Prostate gland (tissue), 2 donors: ENCODE measurements around the gene FAM204A.

Experiments used
- POLR2A ChIP-seq: fragments of 450-650 bp; IDR thresholded peaks from one replicate; pipeline ENCODE4 v1.6.1; 2016; ENCODE audit warnings: antibody characterized with exemption, mild to moderate bottlenecking
- POLR2AphosphoS5 ChIP-seq: sonication (generic); formaldehyde crosslinking; IDR thresholded peaks from one replicate; pipeline ENCODE4 v1.6.1; 2017; ENCODE audit warnings: antibody characterized with exemption
- TF ChIP-seq, protein P1 (sequence below), 4 experiments: fragments of 200-600 bp in 2 of 4; fragments of 450-650 bp in 2 of 4; sonication (generic) in 2 of 4; IDR thresholded peaks; 1 replicate in 3 of 4; 2 replicates in 1 of 4; pipeline ENCODE4 v1.5.1; 2016 to 2019; ENCODE audit warnings: antibody characterized with exemption in 4 of 4, mild to moderate bottlenecking in 2 of 4, moderate library complexity in 2 of 4

DNA sequence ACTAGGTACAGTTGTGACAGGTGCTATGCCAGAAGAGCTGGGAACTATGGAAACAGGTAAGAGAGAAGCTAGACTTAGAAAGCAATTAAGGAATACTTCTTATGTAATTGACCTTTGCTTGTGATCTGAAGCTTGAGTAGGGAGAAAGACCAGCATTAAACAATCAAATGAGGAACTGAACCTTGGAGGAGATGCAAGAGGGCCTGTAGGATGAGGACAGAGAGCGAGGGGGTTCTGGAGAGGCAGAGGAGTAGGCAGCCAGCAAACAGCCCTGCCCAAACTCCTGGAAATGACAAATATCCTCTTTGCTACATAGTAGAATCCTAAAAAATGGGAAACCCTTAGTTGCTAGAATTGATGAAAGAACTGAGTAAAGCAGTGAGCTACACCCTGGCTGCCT lies 41.6 kb upstream of the FAM204A start:
- no peak for TF ChIP-seq POLR2AphosphoS5
- TF ChIP-seq POLR2A: no peak
- TF ChIP-seq, protein P1, sequence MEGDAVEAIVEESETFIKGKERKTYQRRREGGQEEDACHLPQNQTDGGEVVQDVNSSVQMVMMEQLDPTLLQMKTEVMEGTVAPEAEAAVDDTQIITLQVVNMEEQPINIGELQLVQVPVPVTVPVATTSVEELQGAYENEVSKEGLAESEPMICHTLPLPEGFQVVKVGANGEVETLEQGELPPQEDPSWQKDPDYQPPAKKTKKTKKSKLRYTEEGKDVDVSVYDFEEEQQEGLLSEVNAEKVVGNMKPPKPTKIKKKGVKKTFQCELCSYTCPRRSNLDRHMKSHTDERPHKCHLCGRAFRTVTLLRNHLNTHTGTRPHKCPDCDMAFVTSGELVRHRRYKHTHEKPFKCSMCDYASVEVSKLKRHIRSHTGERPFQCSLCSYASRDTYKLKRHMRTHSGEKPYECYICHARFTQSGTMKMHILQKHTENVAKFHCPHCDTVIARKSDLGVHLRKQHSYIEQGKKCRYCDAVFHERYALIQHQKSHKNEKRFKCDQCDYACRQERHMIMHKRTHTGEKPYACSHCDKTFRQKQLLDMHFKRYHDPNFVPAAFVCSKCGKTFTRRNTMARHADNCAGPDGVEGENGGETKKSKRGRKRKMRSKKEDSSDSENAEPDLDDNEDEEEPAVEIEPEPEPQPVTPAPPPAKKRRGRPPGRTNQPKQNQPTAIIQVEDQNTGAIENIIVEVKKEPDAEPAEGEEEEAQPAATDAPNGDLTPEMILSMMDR (IDR thresholded peaks at IDR 0.05): no peak
